Liver (tissue), 9 donors: Measurements from ENCODE around the gene NPHS2. TPM values are rescaled to one million over a fixed set of nuclear protein-coding genes. Genes with fewer than 3 reads are reported as not detected.
A peak's percentile ranks its signal among the peaks of the same experiment; 100 is the strongest.

Experiments
- DNase-seq: peaks from one replicate; pipeline ENCODE4 v3.0.0-alpha.2; 2017; ENCODE audit warnings: low spot score
- H3K27ac ChIP-seq, 2 donors: one replicate each; pipeline ENCODE4 v1.7.0; 2013; ENCODE audit warnings: inconsistent platforms in 2 of 2, low read length in 2 of 2, control low read depth in 1 of 2, low read depth in 1 of 2, mild to moderate bottlenecking in 1 of 2
- H3K27me3 ChIP-seq, 4 donors: one replicate each; pipeline versions ENCODE4 v1.6.1 to v1.7.0; 2013; ENCODE audit warnings: low read length in 3 of 4, inconsistent platforms in 1 of 4, mild to moderate bottlenecking in 1 of 4, moderate library complexity in 1 of 4; ENCODE audit not compliant: control insufficient read depth in 4 of 4, insufficient read depth in 4 of 4
- H3K36me3 ChIP-seq, 4 donors: one replicate each; pipeline versions ENCODE4 v1.6.1 to v1.7.0; 2013; ENCODE audit warnings: low read length in 3 of 4, mild to moderate bottlenecking in 3 of 4, low read depth in 1 of 4, moderate library complexity in 1 of 4; ENCODE audit not compliant: control insufficient read depth in 4 of 4, insufficient read depth in 3 of 4
- H3K4me1 ChIP-seq, 4 donors: one replicate each; pipeline versions ENCODE4 v1.6.1 to v1.7.0; 2013; ENCODE audit warnings: low read length in 3 of 4, mild to moderate bottlenecking in 3 of 4, moderate library complexity in 1 of 4; ENCODE audit not compliant: control insufficient read depth in 4 of 4, insufficient read depth in 4 of 4
- H3K4me3 ChIP-seq, 3 donors: one replicate each; pipeline versions ENCODE4 v1.6.1 to v1.7.0; 2013; ENCODE audit warnings: low read length in 3 of 3, control low read depth in 1 of 3, low read depth in 1 of 3, mild to moderate bottlenecking in 1 of 3
- H3K9ac ChIP-seq, 2 donors: one replicate each; pipeline ENCODE4 v1.7.0; 2013; ENCODE audit warnings: low read length in 2 of 2, mild to moderate bottlenecking in 2 of 2, moderate library complexity in 2 of 2, control low read depth in 1 of 2, low read depth in 1 of 2
- H3K9me3 ChIP-seq, 4 donors: one replicate each; pipeline versions ENCODE4 v1.6.1 to v1.7.0; 2013; ENCODE audit warnings: low read length in 3 of 4; ENCODE audit not compliant: control insufficient read depth in 4 of 4
- ATF3 ChIP-seq: IDR thresholded peaks from 2 replicates; pipeline ENCODE4 v1.6.1; 2016; ENCODE audit warnings: antibody characterized with exemption
- CTCF ChIP-seq: fragments of 150-350 bp; IDR thresholded peaks from 2 replicates; pipeline ENCODE4 v1.5.1; 2017; ENCODE audit warnings: improper control_type of control experiment, low read depth, low read length; ENCODE audit not compliant: missing input control
- FOXA1 ChIP-seq: IDR thresholded peaks from 2 replicates; pipeline ENCODE4 v1.6.1; 2016; ENCODE audit warnings: antibody characterized with exemption
- FOXA2 ChIP-seq: IDR thresholded peaks from 2 replicates; pipeline ENCODE4 v1.6.1; 2016; ENCODE audit warnings: antibody characterized with exemption
- JUND ChIP-seq, 2 donors: IDR thresholded peaks; 2 replicates each; pipeline ENCODE4 v1.6.1; 2016; ENCODE audit warnings: antibody characterized with exemption in 2 of 2
- MAX ChIP-seq: IDR thresholded peaks from 2 replicates; pipeline ENCODE4 v1.6.1; 2016; ENCODE audit warnings: antibody characterized with exemption
- NR2F2 ChIP-seq: IDR thresholded peaks from 2 replicates; pipeline ENCODE4 v1.6.1; 2016; ENCODE audit warnings: antibody characterized with exemption
- RAD21 ChIP-seq, 2 donors: IDR thresholded peaks; 2 replicates each; pipeline ENCODE4 v1.6.1; 2016; ENCODE audit warnings: antibody characterized with exemption in 2 of 2, mild to moderate bottlenecking in 2 of 2
- REST ChIP-seq: IDR thresholded peaks from 2 replicates; pipeline ENCODE4 v1.6.1; 2016; ENCODE audit warnings: antibody characterized with exemption, mild to moderate bottlenecking
- SP1 ChIP-seq: IDR thresholded peaks from 2 replicates; pipeline ENCODE4 v1.6.1; 2018; ENCODE audit warnings: antibody characterized with exemption, mild to moderate bottlenecking
- TAF1 ChIP-seq: conservative IDR thresholded peaks from 2 replicates; pipeline ENCODE4 v1.6.1; 2016; ENCODE audit warnings: antibody characterized with exemption, mild to moderate bottlenecking
- YY1 ChIP-seq: IDR thresholded peaks from 2 replicates; pipeline ENCODE4 v1.6.1; 2016; ENCODE audit warnings: antibody characterized with exemption, mild to moderate bottlenecking
- WGBS: extraction: QIAGEN DNeasy Blood & Tissue Kit; methylation state at CpG from one replicate; pipeline ENCODE4 v1.1.7; 2013; 5-methylcytosine and 5-hydroxymethylcytosine counted together
- polyA plus RNA-seq, 2 donors: library from polyadenylated mRNA; stranded (reverse) in 1 of 2; unstranded in 1 of 2; fragments of 200-250 nt in 1 of 2; fragments of >200 nt in 1 of 2; fragmentation: Nextera tagmentation in 1 of 2; extraction: Ambion mirVana in 1 of 2; gene quantifications; one replicate each; pipeline versions ENCODE4 v1.2.1 to v1.2.3, GENCODE V29; 2013 to 2015
- total RNA-seq, 2 donors: library from RNA; depleted of rRNA; stranded (reverse); fragments of >200 nt; gene quantifications; one replicate each; pipeline ENCODE4 v1.2.3, GENCODE V29; 2014
- donor health status: healthy.
- donor health status: healthy.
- donor health status: healthy.
- donor health status: healthy.
- donor health status: healthy.

NPHS2 gene
- total and polyA plus RNA-seq, 4 donors: not detected

- H3K4me3 ChIP-seq: no peak overlapping the region
- H3K9ac ChIP-seq: no peak overlapping the region
- no peak overlapping the region for H3K27ac ChIP-seq
- no peaks in the 10 kb centered on the region for H3K9me3 ChIP-seq
- H3K36me3 ChIP-seq: no peaks in the 10 kb centered on the region
- H3K4me1 ChIP-seq: peaks cover 0 to 6% (median 0%) of the 10 kb centered on the region in 4 donors
- 93% methylated on average over 6 of the region's 6 CpGs for WGBS
- TF ChIP-seq RAD21 (IDR thresholded peaks at IDR 0.05): no peak
- TF ChIP-seq SP1: no peak
- TF ChIP-seq NR2F2: no peak
- peaks cover 0 to 22% (median 7%) of the 10 kb centered on the region in 4 donors for H3K27me3 ChIP-seq
- no peak for DNase-seq
Measured at GRCh38 chr1:179587336-179587735, 11.6 kb upstream of the NPHS2 start.

GRCh38 chr1:179586107-179586823 is 10.5 kb upstream of the NPHS2 start:
- H3K27ac ChIP-seq: no peak overlapping the region
- peaks cover 0 to 12% (median 5%) of the 10 kb centered on the region in 4 donors for H3K27me3 ChIP-seq
- DNase-seq: no peak
- no peaks in the 10 kb centered on the region for H3K4me1 ChIP-seq
- WGBS: 11% methylated on average over 60 of the region's 60 CpGs
- TF ChIP-seq MAX (no peak), JUND (IDR thresholded peaks at IDR 0.05) (no peak), YY1 (no peak), CTCF (no peak), TAF1 (no peak), REST (no peak), FOXA1 (no peak), SP1 (no peak), FOXA2 (no peak), ATF3 (no peak)
- H3K36me3 ChIP-seq: no peaks in the 10 kb centered on the region
- H3K9me3 ChIP-seq: no peaks in the 10 kb centered on the region
- no peak overlapping the region for H3K9ac ChIP-seq
- peak overlapping the region in 1 of 3 donors; percentile 32 for H3K4me3 ChIP-seq
